ENCODE results near the gene TTC17.

The TTC17 gene

DNA sequence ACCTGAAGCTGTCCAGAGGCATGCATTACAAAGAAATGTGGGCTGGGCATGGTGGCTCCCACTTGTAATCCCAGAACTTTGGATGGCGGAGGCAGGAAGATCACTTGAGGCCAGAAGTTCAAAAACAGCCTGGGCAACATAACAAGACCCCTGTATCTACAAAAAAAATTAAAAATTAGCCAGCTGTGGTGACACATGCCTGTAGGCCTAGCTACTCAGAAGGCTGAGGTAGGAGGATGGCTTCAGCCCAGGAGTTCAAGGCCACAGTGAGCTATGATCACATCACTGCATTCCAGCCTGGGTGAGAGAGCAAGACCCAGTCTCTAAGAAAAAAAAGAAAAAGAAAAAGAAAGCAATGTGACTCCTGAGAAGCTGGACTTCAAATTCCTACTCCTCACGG is 183.3 kb downstream of the TTC17 start:
- no peak for DNase-seq

DNA sequence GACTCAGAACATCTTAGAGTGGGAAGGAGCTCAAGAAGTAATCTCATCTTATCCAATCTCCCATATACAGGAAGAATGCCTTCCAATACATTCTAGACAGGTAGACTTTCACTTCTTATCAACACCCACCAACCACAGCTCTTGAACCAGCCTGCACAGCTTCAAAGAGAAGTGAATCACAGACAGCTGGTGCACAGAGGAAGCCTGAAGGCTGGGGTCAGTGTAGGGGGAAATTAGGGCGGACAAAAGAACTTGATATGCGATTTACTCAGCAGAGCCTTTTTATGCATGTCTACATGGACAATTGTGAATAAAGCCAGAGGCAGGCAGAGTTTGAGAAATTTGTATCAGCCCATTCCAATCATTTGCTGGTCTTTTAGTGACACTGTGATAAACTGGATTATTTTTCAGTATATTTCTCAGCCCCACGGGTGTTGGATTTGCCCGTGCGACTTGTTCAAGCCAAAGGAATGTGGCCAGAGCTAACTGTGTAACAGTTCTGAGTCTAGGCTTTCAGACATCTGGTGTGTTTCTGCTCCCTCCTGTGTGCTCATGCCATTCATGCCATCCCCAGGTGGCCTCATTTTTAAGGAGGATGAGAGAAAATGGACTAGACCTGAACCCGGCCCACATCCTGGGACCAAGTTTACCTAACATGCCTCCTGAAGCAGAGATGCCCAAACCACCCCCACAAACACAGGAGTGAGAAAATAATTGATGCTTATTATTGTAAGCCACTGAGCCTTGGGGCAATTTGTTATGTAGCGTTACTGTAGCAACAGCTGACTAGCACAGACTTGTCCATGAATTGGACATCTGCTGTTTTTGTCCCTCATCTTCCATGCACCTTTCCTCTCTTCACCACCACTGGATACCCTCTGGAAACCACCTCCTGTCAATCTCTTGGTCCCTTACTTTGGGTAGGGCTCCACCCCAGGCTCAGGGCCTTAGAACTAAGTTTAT is 184.3 kb downstream of the TTC17 start:
- no peak for DNase-seq
